Measurements from ENCODE around the gene PTH1R.

- TF ChIP-seq CTCF (IDR thresholded peaks at IDR 0.05) = no peak
- TF ChIP-seq EP300 (IDR thresholded peaks at IDR 0.05) = no peak
- no peak for TF ChIP-seq POLR2AphosphoS5 (IDR thresholded peaks at IDR 0.05)
Observed at GRCh38 chr3:46850468-46850779, 27.1 kb upstream of the PTH1R start.

All from gastroesophageal sphincter (tissue), 3 donors.